Dermis microvascular lymphatic vessel endothelial cell (primary cell): ENCODE results near the gene NBEA. TPM values are rescaled to one million over a fixed set of nuclear protein-coding genes. Genes with fewer than 3 reads are reported as not detected.
"Not testable (repeated sequence)": the region's sequence is repeated elsewhere in the genome, so short reads cannot be mapped to it uniquely, and the experiment has no call there.

Source experiments
- DNase-seq, 2 donors: peaks; one replicate each; pipeline versions ENCODE4 v3.0.0 to v3.0.0-alpha.2; 2010; ENCODE audit warnings: low read depth in 2 of 2
- total RNA-seq: library from RNA; depleted of rRNA; stranded (reverse); fragments of >200 nt; gene quantifications from 2 replicates; pipeline ENCODE4 v1.2.1, GENCODE V29; 2014

NBEA gene
- total RNA-seq, 1 donor from 2014 or later, result 0.90 TPM

- no peak for DNase-seq
Observed at GRCh38 chr13:35646056-35646774, 704.1 kb downstream of the NBEA start.

- no peak for DNase-seq
Observed at GRCh38 chr13:35648201-35648600, 706.1 kb downstream of the NBEA start.

- DNase-seq, result no peak
Observed at GRCh38 chr13:35649162-35649561, 707.1 kb downstream of the NBEA start.

GRCh38 chr13:35659796-35660195, 717.7 kb downstream of the NBEA start:
- DNase-seq, result no peak

- no peak for DNase-seq
Observed at GRCh38 chr13:35664747-35665146, 722.7 kb downstream of the NBEA start.

GRCh38 chr13:35669321-35669720, 727.3 kb downstream of the NBEA start:
- no peak for DNase-seq

GRCh38 chr13:35672611-35673010, 730.5 kb downstream of the NBEA start:
- DNase-seq, result no peak

GRCh38 chr13:35675651-35676050, 733.6 kb downstream of the NBEA start:
- DNase-seq, result no peak

GRCh38 chr13:35677863-35678262, 735.8 kb downstream of the NBEA start:
- DNase-seq, result not testable (repeated sequence)

GRCh38 chr13:35681685-35682084, 739.6 kb downstream of the NBEA start:
- no peak for DNase-seq

- DNase-seq, result no peak
Observed at GRCh38 chr13:35684432-35684831, 742.4 kb downstream of the NBEA start.

- no peak for DNase-seq
Observed at GRCh38 chr13:35687336-35687735, 745.3 kb downstream of the NBEA start.

GRCh38 chr13:35690581-35691207, 748.6 kb downstream of the NBEA start:
- DNase-seq, result no peak

- DNase-seq, result no peak
Observed at GRCh38 chr13:35693134-35693784, 751.2 kb downstream of the NBEA start.

- DNase-seq, result no peak
Observed at GRCh38 chr13:35694031-35694430, 752.0 kb downstream of the NBEA start.

- no peak for DNase-seq
Observed at GRCh38 chr13:35694549-35695447, 752.7 kb downstream of the NBEA start.

- DNase-seq, result no peak
Observed at GRCh38 chr13:35695448-35695770, 753.3 kb downstream of the NBEA start.

GRCh38 chr13:35697186-35697730, 755.2 kb downstream of the NBEA start:
- DNase-seq, result no peak

- DNase-seq, result no peak
Observed at GRCh38 chr13:35698911-35699576, 757.0 kb downstream of the NBEA start.

- no peak for DNase-seq
Observed at GRCh38 chr13:35699825-35700510, 757.9 kb downstream of the NBEA start.
